GF-D8 (cell line): ENCODE results near the gene TRAFD1.
"Not testable (repeated sequence)": the region's sequence is repeated elsewhere in the genome, so short reads cannot be mapped to it uniquely, and the experiment has no call there.

Experiments
- DNase-seq: peaks from one replicate; lab custom pipeline; 2025; lab: John Stamatoyannopoulos, UW

TRAFD1 gene

DNA sequence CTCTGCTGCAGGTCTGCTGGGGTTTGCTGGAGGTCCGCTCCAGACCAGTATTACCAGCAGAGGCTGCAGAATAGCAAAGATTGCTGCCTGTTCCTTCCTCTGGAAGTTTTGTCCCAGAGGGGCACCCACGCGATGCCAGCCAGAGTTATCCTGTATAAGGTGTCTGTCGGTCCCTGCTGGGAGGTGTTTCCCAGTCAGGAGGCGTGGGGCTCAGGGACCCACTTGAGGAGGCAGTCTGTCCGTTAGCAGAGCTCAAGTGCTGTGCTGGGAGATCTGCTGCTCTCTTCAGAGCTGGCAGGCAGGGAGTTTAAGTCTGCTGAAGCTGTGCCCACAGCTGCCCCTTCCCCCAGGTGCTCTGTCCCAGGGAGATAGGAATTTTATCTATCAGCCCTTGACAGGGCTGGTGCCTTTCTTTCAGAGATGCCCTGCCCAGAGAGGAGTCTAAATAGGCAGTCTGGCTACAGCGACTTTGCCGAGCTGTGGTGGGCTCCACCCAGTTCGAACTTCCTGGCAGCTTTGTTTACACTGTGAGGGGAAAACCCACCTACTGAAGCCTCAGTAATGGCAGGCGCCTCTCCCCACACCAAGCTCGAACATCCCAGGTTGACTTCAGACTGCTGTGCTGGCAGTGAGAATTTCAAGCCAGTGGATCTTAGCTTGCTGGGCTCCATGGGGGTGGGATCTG, 33.2 kb downstream of the TRAFD1 start:
- DNase-seq = not testable (repeated sequence)

- DNase-seq = no peak
Measured at GRCh38 chr12:112159146-112159541, 33.8 kb downstream of the TRAFD1 start.

- DNase-seq = no peak
Measured at GRCh38 chr12:112160611-112161010, 35.3 kb downstream of the TRAFD1 start.

DNA sequence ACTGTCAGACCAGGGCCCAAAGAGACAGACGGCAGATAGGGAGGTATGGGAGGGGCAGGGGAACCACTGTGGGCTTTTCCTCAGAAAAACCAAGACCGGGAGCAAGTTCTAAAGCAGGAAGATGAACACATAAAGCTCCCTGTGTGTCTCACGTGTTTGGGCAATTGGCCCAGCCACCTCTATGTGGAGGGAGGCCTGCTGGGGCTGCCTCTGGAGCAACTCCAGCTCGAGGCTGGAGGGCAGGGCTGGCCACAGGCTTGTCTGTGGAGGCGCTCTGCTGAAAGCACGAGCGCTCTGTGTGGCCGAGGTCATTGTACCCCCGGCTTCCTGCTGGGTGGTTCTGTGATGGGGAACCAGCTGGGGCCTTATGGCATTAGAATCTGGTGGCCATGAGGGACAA, 36.4 kb downstream of the TRAFD1 start:
- no peak for DNase-seq

DNA sequence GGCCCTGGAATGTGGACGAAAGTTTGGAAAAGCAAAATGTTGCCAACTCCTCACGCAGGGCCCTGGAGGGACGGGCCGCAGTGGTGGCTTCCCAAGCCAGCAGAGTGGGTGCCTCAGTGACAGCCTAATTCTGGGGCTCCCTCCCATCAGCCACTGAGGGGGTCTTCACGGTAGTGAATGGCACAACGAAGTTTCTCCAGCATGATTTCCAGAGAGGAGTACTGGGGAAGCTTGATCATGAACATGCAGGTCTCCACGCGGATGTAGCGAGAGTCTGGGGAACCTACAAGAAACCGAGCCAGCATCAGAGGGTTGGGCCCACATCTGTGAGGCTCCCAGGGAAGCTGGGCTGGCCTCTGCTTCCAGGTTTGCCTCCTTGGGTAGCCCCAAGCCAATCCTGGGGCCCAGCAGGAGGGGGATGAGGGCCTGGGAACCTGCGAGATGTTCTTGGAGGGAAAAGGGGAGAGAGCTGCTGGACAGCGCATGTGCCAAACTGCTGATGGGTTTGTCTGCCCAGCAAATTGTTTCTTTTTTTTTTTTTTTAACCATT, 37.0 kb downstream of the TRAFD1 start:
- DNase-seq = no peak

DNA sequence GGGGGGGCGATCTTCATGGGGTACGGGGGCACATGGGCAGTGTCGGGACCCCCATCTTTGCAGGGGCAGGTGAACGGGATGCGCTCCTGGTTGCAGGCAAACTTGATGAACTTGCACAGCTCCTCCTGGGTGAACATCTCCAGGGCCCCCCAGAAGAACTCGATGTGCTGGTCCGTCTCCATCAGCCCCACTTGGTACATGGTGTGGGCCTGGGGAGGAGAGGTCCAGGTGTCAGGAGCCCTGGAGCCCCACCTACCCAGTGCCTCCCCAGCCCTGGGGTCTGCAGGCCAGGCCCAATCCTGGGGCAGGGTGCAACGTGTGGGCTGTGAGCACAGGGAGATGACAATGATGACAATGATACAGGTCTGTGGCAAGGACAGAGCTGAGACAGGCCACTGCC, 37.7 kb downstream of the TRAFD1 start:
- no peak for DNase-seq

DNA sequence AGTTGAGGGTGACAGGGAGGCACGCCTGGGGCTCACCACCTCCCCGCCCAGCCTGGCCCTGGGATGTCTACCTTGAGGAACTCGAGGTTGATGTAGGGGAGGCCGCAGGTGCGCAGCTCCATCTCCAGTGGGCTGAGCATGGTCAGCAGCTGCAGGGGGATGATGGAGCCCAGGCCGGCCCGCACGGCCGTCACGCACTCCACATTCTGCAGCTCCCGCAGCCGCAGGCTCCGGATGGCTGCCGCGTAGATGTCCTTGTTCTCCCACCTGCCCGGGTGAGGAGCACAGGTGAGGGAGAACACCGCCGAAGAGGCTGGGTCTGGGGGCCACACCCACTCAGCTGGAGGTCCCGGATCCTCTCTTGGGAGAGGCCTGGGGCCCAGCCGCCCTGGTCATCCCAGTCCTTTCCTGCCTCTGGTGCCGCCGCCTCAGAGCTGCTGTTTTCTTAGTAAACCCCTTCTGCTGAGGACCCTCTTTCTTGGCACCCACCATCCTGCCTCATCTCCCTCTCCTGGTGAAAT, 38.2 kb downstream of the TRAFD1 start:
- DNase-seq = no peak

GRCh38 chr12:112164011-112164660, 38.8 kb downstream of the TRAFD1 start:
- no peak for DNase-seq

- no peak for DNase-seq
Measured at GRCh38 chr12:112165624-112166023, 40.3 kb downstream of the TRAFD1 start.

DNA sequence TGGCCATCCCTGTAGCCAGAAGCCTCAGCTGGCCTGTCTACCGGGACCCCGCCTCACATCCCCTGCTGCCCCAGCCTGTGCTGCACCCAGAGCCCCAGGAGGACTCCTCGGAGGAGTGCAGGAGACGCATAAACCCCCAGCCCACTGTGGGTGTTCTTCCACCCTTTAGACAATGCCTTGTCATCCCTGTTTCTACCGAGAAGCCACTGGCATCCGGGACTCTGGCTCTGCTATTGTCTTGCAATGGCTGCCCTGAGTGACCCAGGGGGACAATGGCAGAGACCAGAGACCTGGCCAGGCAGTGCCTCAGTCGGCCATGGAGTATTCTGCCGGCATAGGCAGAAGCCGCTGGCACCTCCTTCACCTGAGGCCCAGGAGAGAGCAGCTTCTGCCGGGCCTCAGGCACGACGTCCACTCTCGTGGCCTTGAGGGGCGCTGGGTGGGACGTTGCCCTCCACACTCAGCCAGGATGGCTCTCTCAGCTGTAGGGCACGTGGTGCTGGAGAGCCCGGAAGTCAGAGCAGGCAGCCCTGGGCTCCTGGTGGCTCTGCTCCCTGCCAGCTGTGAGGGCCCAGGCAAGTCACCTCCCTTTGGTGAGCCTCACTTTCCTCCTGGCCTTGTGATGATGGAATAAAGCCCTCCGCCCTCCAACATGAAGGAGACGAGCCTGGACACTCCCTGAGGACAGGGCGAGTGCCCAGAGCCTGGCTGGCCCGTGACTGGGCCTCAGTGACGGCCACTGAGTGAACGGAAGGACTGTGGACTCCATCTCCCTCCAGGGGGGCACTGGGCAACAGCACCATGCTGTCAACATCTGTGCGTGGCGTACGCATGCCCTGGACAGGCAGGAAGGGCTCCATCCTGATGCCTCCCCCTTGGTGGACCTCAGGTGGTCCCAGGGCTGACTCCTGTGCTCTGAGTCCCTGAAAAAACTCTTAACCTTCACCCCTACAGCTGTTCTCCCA, 41.0 kb downstream of the TRAFD1 start:
- DNase-seq = no peak

GRCh38 chr12:112167031-112167461, 41.7 kb downstream of the TRAFD1 start:
- no peak for DNase-seq

GRCh38 chr12:112167718-112168525, 42.6 kb downstream of the TRAFD1 start:
- no peak for DNase-seq

- no peak for DNase-seq
Measured at GRCh38 chr12:112168561-112168971, 43.2 kb downstream of the TRAFD1 start.

DNA sequence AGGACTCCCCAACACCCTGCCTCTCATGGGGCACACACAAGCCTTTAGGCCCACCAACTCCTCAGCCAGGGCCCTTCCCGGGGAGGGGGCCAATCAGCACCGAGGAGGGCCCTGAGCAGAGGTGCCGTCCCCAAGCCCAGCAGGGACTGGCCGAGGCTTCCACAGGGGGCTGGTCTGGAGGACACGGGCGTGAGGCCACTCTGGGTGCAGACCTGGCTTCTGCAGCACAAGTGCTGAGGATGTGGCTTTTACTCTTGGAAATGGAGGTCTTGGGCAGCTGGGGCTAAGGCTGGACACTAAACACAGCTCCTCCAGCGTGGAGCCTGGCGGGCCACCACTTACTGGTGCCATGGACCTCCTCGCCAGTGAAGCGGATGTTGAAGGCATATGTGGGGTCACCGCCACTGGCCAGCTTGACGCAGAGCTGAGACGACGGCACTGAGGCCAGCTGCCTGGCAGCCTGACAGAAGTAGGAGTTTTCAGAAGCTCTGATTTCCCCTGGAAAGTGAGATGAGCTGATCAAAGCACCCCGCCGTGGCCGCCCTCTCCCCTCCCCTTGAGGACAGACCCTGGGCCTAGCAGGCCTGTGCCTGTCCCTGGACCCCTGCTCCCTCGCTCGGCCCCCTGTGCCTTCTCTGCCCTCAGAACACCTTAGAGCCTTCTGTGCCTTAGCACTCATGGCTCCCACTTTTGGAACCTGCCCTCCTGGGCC, 44.0 kb downstream of the TRAFD1 start:
- no peak for DNase-seq

DNA sequence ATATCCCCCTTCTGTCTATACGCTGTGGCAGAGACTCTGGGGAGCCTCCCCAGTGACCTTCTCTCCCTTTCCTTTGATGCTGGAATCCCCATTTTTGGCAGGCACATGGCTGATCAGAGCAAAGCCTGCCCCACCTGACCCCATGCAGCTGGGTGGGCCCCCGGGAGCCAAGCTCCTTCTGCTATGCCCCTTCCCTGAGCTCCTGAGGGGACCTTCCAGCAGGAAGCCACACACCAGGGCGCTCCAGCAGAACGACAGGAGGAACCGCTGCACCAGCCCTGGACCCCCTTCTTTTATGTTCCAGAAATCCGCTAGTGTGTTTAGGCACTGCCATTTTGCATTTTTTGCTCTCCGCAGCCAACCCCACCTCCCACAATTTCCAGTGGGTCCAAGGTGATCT, 44.6 kb downstream of the TRAFD1 start:
- DNase-seq = no peak

DNA sequence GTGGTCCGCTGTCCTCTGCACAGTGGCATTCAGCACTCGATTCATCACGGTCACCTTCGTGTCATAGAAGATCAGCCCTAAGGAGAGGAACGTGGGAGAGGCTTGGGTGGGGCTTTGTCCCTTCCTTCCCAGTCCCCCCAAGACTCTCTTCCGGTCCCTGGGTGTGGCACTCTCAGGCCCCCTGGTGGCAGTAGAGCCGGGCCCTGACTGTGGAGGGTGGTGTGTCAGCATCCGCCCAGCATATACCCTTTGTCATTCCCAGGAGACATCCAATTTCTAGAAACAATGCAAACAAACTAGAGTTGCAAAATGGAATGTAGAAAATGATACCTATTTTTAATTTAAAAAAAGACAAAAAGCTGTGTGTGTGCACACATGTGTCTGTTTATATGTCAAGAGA, 45.0 kb downstream of the TRAFD1 start:
- DNase-seq = no peak

DNA sequence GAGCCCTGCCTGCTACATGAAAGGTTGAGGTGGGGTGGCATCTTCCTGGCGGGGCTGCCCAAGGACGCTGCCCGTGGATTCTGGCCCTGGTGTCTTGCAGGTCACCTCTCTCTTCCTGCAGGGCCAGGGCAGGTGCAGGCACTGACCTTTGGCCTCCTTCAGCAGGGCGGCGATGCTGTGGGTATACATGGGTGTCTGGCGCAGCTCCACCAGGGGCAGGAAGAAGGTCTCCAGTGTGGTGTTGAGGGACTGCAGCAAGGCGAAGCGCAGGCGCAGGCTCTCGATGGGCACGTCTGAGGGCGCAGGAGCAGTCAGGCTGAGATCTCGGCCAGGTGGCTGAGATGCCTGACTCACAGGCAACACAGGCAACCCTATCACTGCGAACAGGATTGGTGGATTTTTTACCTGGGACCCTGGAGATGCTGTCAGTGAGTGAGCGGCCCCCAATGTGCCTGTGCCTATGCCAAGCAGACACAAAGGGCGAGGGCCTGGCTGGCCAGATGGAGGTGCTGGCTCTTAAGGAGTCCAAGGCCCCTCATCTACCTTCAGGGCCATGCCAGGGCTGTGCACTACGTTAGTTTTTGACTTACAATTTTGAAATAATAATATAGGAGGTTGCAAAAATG, 45.7 kb downstream of the TRAFD1 start:
- DNase-seq = no peak

- no peak for DNase-seq
Measured at GRCh38 chr12:112172556-112173324, 47.4 kb downstream of the TRAFD1 start.
